Endothelial cell of umbilical vein (primary cell): ENCODE results near the gene PHC2. TPM values are rescaled to one million over a fixed set of nuclear protein-coding genes. Genes with fewer than 3 reads are reported as not detected.
A peak's percentile ranks its signal among the peaks of the same experiment; 100 is the strongest.

Experiments
- BruUV-seq: library from RNA; stranded (reverse); fragments of 400-500 nt; replicated peaks from 2 replicates; lab custom pipeline; 2021; lab: Mats Ljungman, UMichigan
- CTCF ChIA-PET: fragments of 300-600, 350-600 bp; sonication (Branson Sonifier 250); formaldehyde crosslinking; loops from one replicate; lab custom pipeline; 2021; ENCODE audit warnings: antibody characterized with exemption, inconsistent platforms; lab: Charles Lee
- POLR2A ChIA-PET: fragments of 300-600, 350-600 bp; sonication (Branson Sonifier 250); formaldehyde crosslinking; loops from one replicate; lab custom pipeline; 2021; ENCODE audit warnings: antibody characterized with exemption, inconsistent platforms; lab: Charles Lee
- DNase-seq: peaks from one replicate; pipeline ENCODE4 v3.0.0-alpha.2; 2011; ENCODE audit warnings: low read depth, low spot score
- FAIRE-seq: peaks from 2 replicates; lab custom pipeline; 2011; peaks lifted over from hg19 to GRCh38; lab: Jason Lieb, UNC
- H2AFZ ChIP-seq: 2 replicates; pipeline ENCODE4 v1.6.0; 2012; ENCODE audit warnings: low read depth, low read length, control low read depth, inconsistent platforms
- H3K27ac ChIP-seq: 2 replicates; pipeline ENCODE4 v1.5.1; 2011; ENCODE audit warnings: low read depth, mild to moderate bottlenecking, control low read depth, low read length, moderate library complexity; ENCODE audit not compliant: insufficient read depth
- H3K27me3 ChIP-seq, 2 experiments: 2 replicates each; pipeline versions ENCODE4 v1.6.0 to v1.6.1; 2011; ENCODE audit warnings: low read length in 2 of 2, mixed read lengths in 1 of 2; ENCODE audit not compliant: control insufficient read depth in 2 of 2, insufficient read depth in 2 of 2
- H3K36me3 ChIP-seq, 2 experiments: 2 replicates in 1 of 2; 3 replicates in 1 of 2; pipeline ENCODE4 v1.5.1; 2011; ENCODE audit warnings: low read length in 2 of 2, mild to moderate bottlenecking in 1 of 2, moderate library complexity in 1 of 2; ENCODE audit not compliant: control insufficient read depth in 2 of 2, insufficient read depth in 2 of 2; ENCODE audit errors: extremely low read depth in 1 of 2
- H3K4me1 ChIP-seq: 3 replicates; pipeline ENCODE4 v1.5.1; 2011; ENCODE audit warnings: mild to moderate bottlenecking, low read length; ENCODE audit not compliant: control insufficient read depth, insufficient read depth; ENCODE audit errors: extremely low read depth
- H3K4me2 ChIP-seq: 2 replicates; pipeline ENCODE4 v1.6.1; 2011; ENCODE audit warnings: low read length, control low read depth, mixed read lengths; ENCODE audit not compliant: insufficient read depth
- H3K4me3 ChIP-seq, 3 experiments: fragments of 200-600 bp in 1 of 3; sonication (generic), shearing (Covaris generic) in 1 of 3; replicated peaks in 1 of 3; 2 replicates each; pipeline ENCODE4 v1.5.1; 2011 to 2016; ENCODE audit warnings: control low read depth in 3 of 3, low read length in 3 of 3, mild to moderate bottlenecking in 2 of 3, inconsistent platforms in 1 of 3, low read depth in 1 of 3, moderate library complexity in 1 of 3; ENCODE audit not compliant: insufficient read depth in 1 of 3
- H3K79me2 ChIP-seq: 2 replicates; pipeline ENCODE4 v1.6.0; 2012; ENCODE audit warnings: low read length, inconsistent platforms; ENCODE audit not compliant: control insufficient read depth, insufficient read depth
- H3K9ac ChIP-seq: replicated peaks from 2 replicates; pipeline ENCODE3; 2011; ENCODE audit warnings: low read length, control low read depth; ENCODE audit not compliant: insufficient read depth; ENCODE audit errors: extremely low read depth
- H3K9me1 ChIP-seq: replicated peaks from 3 replicates; pipeline ENCODE4 v1.6.0; 2011; ENCODE audit warnings: mild to moderate bottlenecking, low read length; ENCODE audit not compliant: control insufficient read depth, insufficient read depth; ENCODE audit errors: extremely low read depth
- H3K9me3 ChIP-seq: replicated peaks from 2 replicates; pipeline ENCODE4 v1.5.1; 2012; ENCODE audit warnings: low read length, inconsistent platforms; ENCODE audit not compliant: control insufficient read depth, insufficient read depth
- H4K20me1 ChIP-seq: replicated peaks from 2 replicates; pipeline ENCODE3; 2011; ENCODE audit warnings: mild to moderate bottlenecking, low read length; ENCODE audit not compliant: control insufficient read depth, insufficient read depth; ENCODE audit errors: extremely low read depth
- EZH2 ChIP-seq: IDR thresholded peaks from 2 replicates; pipeline ENCODE4 v1.6.1; 2012; ENCODE audit warnings: borderline replicate concordance, low read depth, mild to moderate bottlenecking, moderate library complexity, low read length, inconsistent platforms; ENCODE audit not compliant: severe bottlenecking
- FOS ChIP-seq: IDR thresholded peaks from 2 replicates; pipeline ENCODE4 v1.6.1; 2011; ENCODE audit warnings: mild to moderate bottlenecking, low read length, moderate library complexity, borderline replicate concordance; ENCODE audit not compliant: insufficient read depth
- GATA2 ChIP-seq: IDR thresholded peaks from 2 replicates; pipeline ENCODE4 v1.7.0; 2011; ENCODE audit warnings: low read depth, mild to moderate bottlenecking, moderate library complexity, mixed read lengths, low read length; ENCODE audit not compliant: insufficient read length, insufficient read depth
- JUN ChIP-seq: IDR thresholded peaks from 2 replicates; pipeline ENCODE4 v1.6.1; 2011; ENCODE audit warnings: borderline replicate concordance, low read depth; ENCODE audit not compliant: insufficient read length, insufficient read depth
- MAX ChIP-seq: IDR thresholded peaks from 2 replicates; pipeline ENCODE4 v1.6.1; 2011; ENCODE audit not compliant: insufficient read depth, insufficient read length
- MYC ChIP-seq: IDR thresholded peaks from one replicate; pipeline ENCODE4 v1.6.1; 2011; ENCODE audit warnings: mild to moderate bottlenecking, low read depth, low read length
- POLR2A ChIP-seq: IDR thresholded peaks from 2 replicates; pipeline ENCODE4 v1.6.1; 2012; ENCODE audit warnings: low read depth, mild to moderate bottlenecking, control low read depth, low read length
- POLR2AphosphoS5 ChIP-seq: IDR thresholded peaks from 2 replicates; pipeline ENCODE4 v1.6.1; 2012; ENCODE audit warnings: low read depth, mild to moderate bottlenecking, control low read depth, low read length, moderate library complexity; ENCODE audit not compliant: insufficient read depth
- dilution Hi-C: fragments of 300-500 bp; cut with MboI; formaldehyde crosslinking; loops from one replicate; pipeline ENCODE4 v1.15.0; 2019; ENCODE audit warnings: low sequenced_read_pairs; ENCODE audit not compliant: extremely low pct_ligation_motif_present
- intact Hi-C: fragments of 100-400 bp; cut with micrococcal nuclease; formaldehyde crosslinking; loops from one replicate; pipeline ENCODE4 v1.10.0; 2022
- polyA plus RNA-seq, 4 experiments: library from polyadenylated mRNA; depleted of rRNA in 3 of 4; stranded (reverse) in 3 of 4; unstranded in 1 of 4; fragments of >200 nt; gene quantifications; 2 replicates each; pipeline versions ENCODE4 v1.2.1 to v1.2.3, GENCODE V29; 2011 to 2012; ENCODE audit warnings: missing spikeins in 1 of 4
- total RNA-seq: library from RNA; stranded (reverse); gene quantifications from 2 replicates; pipeline ENCODE4 v1.2.3, GENCODE V29; 2021
- TF ChIP-seq, protein P1 (sequence below), 2 donors: IDR thresholded peaks; 1 replicate in 1 of 2; 2 replicates in 1 of 2; pipeline ENCODE4 v1.5.1; 2011; ENCODE audit warnings: low read length in 2 of 2, mild to moderate bottlenecking in 2 of 2, moderate library complexity in 2 of 2, control low read depth in 1 of 2, inconsistent platforms in 1 of 2, low read depth in 1 of 2; ENCODE audit not compliant: insufficient read depth in 1 of 2; ENCODE audit errors: extremely low read depth in 1 of 2

Gene PHC2
- total and polyA plus RNA-seq, 2 donors (not counting 3 experiments of a cell fraction or from before 2014, with no cell fraction given), result 65.6 to 79.0 TPM

DNA sequence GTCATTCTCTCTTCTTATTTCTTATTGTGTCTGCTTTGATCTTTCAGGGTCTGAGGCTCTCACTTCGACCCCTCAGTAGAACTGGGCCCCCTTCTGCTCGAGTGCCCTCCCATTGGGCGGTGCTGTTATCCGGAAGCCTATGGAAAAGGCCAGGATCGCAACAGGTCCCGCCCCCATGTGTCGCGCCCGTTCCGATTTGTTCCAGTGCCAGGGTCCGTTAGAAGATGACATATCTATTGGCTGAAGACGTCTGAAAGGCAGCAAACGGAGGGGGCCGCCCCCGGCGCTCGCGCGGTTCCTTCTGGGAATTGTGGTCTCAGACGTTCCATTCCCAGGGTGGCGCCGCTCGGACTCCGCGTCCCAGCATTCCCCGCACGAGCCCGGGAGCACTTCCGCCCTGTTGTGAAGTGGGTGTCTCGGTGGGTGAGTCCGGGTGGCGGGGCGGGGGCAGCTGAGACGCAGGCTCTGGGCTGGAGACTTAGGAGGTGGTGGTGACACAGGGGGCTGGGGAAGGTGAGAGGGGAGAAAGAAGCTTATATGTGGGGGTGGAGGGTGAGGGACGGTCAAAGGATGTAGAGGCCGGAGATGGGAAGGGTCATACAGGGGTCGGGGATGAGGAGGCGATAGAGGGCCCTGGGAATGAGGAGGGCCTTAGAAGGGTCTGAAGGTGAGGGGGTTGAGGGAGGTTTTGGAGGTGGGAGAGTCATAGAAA lies 41.5 kb upstream of the PHC2 start, which contains the start of gene ZSCAN20:
ZSCAN20 (plus strand) TSS at position 377 of the 712 bp plus-strand sequence. CDS start 6,644 bp downstream, outside the sequence.
- peak within 1 kb of the TSS; percentile 98 for H2AFZ ChIP-seq
- dilution Hi-C loops (no loop called here), intact Hi-C loops (loop anchor here (1.0 to 2.0 kb wide), 4 partner anchors 125 to 291 kb away; partner anchors contain the start of gene ZNF362)
- POLR2A ChIA-PET, result no interaction called here
- DNase-seq (peak; percentile 99), FAIRE-seq (peak; percentile 100)
- H3K9me1 ChIP-seq, result no peaks in the 10 kb centered on the region
- no peaks in the 10 kb centered on the region for H3K36me3 ChIP-seq
- peak within 1 kb of the TSS; percentile 76 for H3K9ac ChIP-seq
- CTCF ChIA-PET, result interaction anchor here (0.6 to 5.1 kb wide), 10 partner anchors 9 to 345 kb away, joined by 3 to 97 read pairs (median 13); partner anchors contain the start of gene A3GALT2
- peak within 1 kb of the TSS; percentile 70 to 73 (median 72) for H3K4me3 ChIP-seq
- H3K27ac ChIP-seq, result peak within 1 kb of the TSS; percentile 63
- BruUV-seq, result no TSS peak
- no peaks in the 10 kb centered on the region for H3K27me3 ChIP-seq
- H3K4me2 ChIP-seq, result peak within 1 kb of the TSS; percentile 91
- TF ChIP-seq EZH2 (no peak), JUN (no peak), POLR2AphosphoS5 (peak; percentile 66), POLR2A (peak; percentile 71)
- H4K20me1 ChIP-seq, result no peaks in the 10 kb centered on the region
- peaks cover 9% of the 10 kb centered on the region for H3K79me2 ChIP-seq
- H3K4me1 ChIP-seq, result peaks cover 13% of the 10 kb centered on the region
- no peaks in the 10 kb centered on the region for H3K9me3 ChIP-seq

- Histone ChIP-seq H3K9me1 (no peaks in the 10 kb centered on the region), H3K4me3 (no peak overlapping the region), H4K20me1 (no peaks in the 10 kb centered on the region), H3K9ac (no peak overlapping the region), H3K79me2 (peaks cover 9% of the 10 kb centered on the region), H3K4me1 (peaks cover 13% of the 10 kb centered on the region), H3K36me3 (no peaks in the 10 kb centered on the region), H3K27me3 (no peaks in the 10 kb centered on the region), H3K9me3 (no peaks in the 10 kb centered on the region), H3K4me2 (no peak overlapping the region), H3K27ac (peak overlapping the region; percentile 30), H2AFZ (peak overlapping the region; percentile 98)
- ChIA-PET POLR2A (no interaction called here), CTCF (interaction anchor here (0.7 to 5.1 kb wide), 26 partner anchors 8 to 376 kb away, joined by 3 to 97 read pairs (median 4); partner anchors contain the start of genes A3GALT2 and PHC2)
- intact Hi-C loops, result no loop called here
- TF ChIP-seq MAX (no peak), POLR2A (no peak), FOS (no peak), POLR2AphosphoS5 (no peak), EZH2 (no peak), JUN (no peak), GATA2 (no peak), MYC (no peak)
- TF ChIP-seq, protein P1, sequence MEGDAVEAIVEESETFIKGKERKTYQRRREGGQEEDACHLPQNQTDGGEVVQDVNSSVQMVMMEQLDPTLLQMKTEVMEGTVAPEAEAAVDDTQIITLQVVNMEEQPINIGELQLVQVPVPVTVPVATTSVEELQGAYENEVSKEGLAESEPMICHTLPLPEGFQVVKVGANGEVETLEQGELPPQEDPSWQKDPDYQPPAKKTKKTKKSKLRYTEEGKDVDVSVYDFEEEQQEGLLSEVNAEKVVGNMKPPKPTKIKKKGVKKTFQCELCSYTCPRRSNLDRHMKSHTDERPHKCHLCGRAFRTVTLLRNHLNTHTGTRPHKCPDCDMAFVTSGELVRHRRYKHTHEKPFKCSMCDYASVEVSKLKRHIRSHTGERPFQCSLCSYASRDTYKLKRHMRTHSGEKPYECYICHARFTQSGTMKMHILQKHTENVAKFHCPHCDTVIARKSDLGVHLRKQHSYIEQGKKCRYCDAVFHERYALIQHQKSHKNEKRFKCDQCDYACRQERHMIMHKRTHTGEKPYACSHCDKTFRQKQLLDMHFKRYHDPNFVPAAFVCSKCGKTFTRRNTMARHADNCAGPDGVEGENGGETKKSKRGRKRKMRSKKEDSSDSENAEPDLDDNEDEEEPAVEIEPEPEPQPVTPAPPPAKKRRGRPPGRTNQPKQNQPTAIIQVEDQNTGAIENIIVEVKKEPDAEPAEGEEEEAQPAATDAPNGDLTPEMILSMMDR (IDR thresholded peaks at IDR 0.05; ENCODE audit: extremely low read depth in 1 of 2, insufficient read depth in 1 of 2, low read depth in 1 of 2, low read length in 2 of 2), result no peak
- no TSS peak for BruUV-seq
- DNase-seq (no peak), FAIRE-seq (peak; percentile 21)
- dilution Hi-C loops, result no loop called here
These were observed 40.5 kb upstream of the PHC2 start for GRCh38 chr1:33471416-33471815.
